Gastrocnemius medialis (tissue), 4 donors: Measurements from ENCODE around the gene FERMT2.
"Not testable (repeated sequence)": the region's sequence is repeated elsewhere in the genome, so short reads cannot be mapped to it uniquely, and the experiment has no call there.

Source experiments
- CTCF ChIP-seq, 5 experiments: fragments of 450-650 bp in 3 of 5; fragments of 200-600 bp in 2 of 5; sonication (generic) in 2 of 5; IDR thresholded peaks in 4 of 5; conservative IDR thresholded peaks in 1 of 5; 1 replicate in 4 of 5; 2 replicates in 1 of 5; pipeline ENCODE4 v1.5.1; 2016 to 2019; ENCODE audit warnings: antibody characterized with exemption in 5 of 5, mild to moderate bottlenecking in 3 of 5, moderate library complexity in 3 of 5
- POLR2A ChIP-seq, 2 donors: fragments of 450-650 bp; IDR thresholded peaks; one replicate each; pipeline ENCODE4 v1.6.1; 2017; ENCODE audit warnings: antibody characterized with exemption in 2 of 2, mild to moderate bottlenecking in 2 of 2, moderate library complexity in 2 of 2

GRCh38 chr14:52864893-52865292 is 86.0 kb downstream of the FERMT2 start:
- not testable (repeated sequence) for TF ChIP-seq CTCF (IDR thresholded peaks at IDR 0.05 in 4 of 5, conservative IDR thresholded peaks at IDR 0.05 in 1 of 5); POLR2A (IDR thresholded peaks at IDR 0.05)
